NB4 (cell line): ENCODE results near the gene LZTS2.

Source experiments
- MYC ChIP-seq: IDR thresholded peaks from 2 replicates; pipeline ENCODE4 v1.6.1; 2011; ENCODE audit warnings: low read depth, low read length
- TF ChIP-seq, protein P1 (sequence below): IDR thresholded peaks from one replicate; pipeline ENCODE4 v1.5.1; 2012; ENCODE audit warnings: low read depth, low read length
- TF ChIP-seq, protein P2 (sequence below): IDR thresholded peaks from 2 replicates; pipeline ENCODE4 v1.6.1; 2011; ENCODE audit warnings: low read depth, low read length

DNA sequence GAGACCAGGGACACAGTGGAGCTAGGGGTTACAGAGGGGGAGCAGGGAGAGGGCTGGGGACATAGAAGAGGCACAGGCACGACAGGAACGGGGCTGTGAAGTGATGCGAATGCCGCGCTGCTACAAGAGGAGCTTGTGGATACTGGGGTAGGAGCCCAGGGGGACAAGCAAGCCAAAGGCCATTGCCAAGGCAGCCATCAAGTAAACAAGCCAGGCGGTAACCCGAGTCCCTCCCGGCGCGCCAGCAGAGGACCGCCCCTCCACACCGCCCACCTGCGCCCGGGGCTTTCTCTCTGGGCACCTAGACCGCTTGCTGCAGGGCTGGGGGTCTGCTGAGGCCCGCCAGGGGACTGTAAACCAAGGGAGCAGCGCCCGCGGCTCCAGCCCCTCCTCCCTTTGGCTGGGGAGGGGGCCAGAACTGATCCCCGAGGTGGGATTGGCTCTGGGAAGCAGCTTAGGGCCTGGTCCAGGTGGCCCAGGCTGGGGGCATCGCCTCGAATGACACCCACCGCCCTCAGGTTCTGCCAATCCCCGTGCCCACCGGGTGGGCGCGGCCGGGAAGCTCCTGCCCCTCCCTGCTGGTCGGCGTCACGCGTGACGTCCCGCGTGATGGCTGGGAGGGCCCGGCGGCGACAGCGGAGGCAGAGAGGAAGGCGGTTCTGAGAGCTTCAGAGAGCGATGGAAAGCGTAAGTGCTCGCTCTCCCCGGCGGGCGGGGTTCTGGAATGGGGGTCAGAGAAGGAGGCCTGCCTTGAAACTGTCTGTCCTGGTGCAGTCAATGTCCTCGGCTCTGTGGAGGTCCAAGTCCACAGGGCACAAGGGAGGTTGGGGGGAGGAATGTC, 32.4 kb downstream of the LZTS2 start:
- TF ChIP-seq, protein P1, sequence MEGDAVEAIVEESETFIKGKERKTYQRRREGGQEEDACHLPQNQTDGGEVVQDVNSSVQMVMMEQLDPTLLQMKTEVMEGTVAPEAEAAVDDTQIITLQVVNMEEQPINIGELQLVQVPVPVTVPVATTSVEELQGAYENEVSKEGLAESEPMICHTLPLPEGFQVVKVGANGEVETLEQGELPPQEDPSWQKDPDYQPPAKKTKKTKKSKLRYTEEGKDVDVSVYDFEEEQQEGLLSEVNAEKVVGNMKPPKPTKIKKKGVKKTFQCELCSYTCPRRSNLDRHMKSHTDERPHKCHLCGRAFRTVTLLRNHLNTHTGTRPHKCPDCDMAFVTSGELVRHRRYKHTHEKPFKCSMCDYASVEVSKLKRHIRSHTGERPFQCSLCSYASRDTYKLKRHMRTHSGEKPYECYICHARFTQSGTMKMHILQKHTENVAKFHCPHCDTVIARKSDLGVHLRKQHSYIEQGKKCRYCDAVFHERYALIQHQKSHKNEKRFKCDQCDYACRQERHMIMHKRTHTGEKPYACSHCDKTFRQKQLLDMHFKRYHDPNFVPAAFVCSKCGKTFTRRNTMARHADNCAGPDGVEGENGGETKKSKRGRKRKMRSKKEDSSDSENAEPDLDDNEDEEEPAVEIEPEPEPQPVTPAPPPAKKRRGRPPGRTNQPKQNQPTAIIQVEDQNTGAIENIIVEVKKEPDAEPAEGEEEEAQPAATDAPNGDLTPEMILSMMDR: no peak
- TF ChIP-seq, protein P2, sequence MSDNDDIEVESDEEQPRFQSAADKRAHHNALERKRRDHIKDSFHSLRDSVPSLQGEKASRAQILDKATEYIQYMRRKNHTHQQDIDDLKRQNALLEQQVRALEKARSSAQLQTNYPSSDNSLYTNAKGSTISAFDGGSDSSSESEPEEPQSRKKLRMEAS: no peak
- no peak for TF ChIP-seq MYC
